Choroid plexus epithelial cell (primary cell): ENCODE results near the gene NELL1.
"Not testable (repeated sequence)": the region's sequence is repeated elsewhere in the genome, so short reads cannot be mapped to it uniquely, and the experiment has no call there.

Experiments used
- DNase-seq: peaks from one replicate; pipeline ENCODE4 v3.0.0-alpha.2; 2010; ENCODE audit warnings: low read depth
- H3K4me3 ChIP-seq: 2 replicates; pipeline ENCODE4 v1.5.1; 2011; ENCODE audit warnings: low read depth, mild to moderate bottlenecking, control low read depth, low read length, moderate library complexity
- TF ChIP-seq, protein P1 (sequence below): conservative IDR thresholded peaks from 2 replicates; pipeline ENCODE4 v1.5.1; 2011; ENCODE audit warnings: low read depth, mild to moderate bottlenecking, control low read depth, inconsistent platforms, low read length, moderate library complexity

NELL1 gene

DNA sequence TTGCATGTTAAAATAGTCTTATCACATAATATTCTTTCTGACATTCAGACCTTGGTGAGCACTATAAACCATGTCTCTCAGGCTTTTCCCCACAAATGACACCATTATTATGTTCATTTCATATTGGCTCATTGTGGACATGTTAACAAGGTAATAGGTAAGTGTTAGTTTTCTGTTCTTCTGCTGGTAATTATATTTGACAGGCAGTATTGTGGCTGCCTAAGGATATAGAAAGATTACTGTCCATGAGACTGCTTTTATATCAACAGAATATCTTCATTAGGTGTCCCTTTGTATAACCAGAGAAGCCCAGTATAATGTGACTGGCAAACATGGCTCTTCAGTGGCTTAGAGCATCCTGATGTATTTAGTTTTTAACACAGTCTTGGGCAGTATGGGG lies 590.7 kb downstream of the NELL1 start:
- no peak overlapping the region for H3K4me3 ChIP-seq
- DNase-seq, result no peak
- TF ChIP-seq, protein P1, sequence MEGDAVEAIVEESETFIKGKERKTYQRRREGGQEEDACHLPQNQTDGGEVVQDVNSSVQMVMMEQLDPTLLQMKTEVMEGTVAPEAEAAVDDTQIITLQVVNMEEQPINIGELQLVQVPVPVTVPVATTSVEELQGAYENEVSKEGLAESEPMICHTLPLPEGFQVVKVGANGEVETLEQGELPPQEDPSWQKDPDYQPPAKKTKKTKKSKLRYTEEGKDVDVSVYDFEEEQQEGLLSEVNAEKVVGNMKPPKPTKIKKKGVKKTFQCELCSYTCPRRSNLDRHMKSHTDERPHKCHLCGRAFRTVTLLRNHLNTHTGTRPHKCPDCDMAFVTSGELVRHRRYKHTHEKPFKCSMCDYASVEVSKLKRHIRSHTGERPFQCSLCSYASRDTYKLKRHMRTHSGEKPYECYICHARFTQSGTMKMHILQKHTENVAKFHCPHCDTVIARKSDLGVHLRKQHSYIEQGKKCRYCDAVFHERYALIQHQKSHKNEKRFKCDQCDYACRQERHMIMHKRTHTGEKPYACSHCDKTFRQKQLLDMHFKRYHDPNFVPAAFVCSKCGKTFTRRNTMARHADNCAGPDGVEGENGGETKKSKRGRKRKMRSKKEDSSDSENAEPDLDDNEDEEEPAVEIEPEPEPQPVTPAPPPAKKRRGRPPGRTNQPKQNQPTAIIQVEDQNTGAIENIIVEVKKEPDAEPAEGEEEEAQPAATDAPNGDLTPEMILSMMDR, result no peak

DNA sequence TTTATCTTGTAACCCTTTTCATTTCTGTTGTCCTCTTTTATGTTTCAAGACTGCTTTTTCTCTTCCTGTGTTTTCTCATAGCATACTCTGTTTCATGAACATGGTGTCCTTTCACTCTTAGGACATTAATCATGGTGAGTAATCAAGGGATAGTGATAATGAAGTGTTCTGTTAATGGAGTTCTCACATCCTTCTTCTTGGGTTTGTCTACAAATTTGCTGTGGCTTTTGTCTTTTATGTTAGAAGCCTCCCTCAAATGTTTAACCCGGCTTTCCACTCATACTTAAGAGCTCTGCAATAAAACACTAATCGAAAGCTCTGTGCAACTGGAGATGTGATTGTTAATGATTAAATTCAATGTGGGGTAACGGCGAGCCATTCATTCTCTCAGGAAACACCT lies 593.6 kb downstream of the NELL1 start:
- no peak for DNase-seq
- TF ChIP-seq, protein P1, result no peak
- no peak overlapping the region for H3K4me3 ChIP-seq

DNA sequence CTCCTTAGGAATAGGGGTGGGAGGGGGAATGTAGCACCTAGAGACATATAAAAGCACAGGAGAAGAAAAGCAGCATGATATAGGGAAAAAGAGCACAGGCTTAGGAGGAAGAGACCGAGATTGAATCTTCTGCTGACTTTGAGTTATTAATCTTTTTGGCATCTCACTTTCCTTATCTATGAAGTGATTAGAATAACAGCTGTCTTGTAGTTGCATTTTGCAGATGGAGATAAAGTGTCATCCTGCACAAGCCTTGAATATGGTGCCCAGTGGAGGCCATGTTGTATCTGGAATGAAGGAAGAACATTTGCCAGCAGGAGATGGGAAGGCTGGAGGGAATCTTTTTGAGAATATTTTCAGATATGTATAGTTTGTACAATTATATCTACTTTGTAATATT lies 594.7 kb downstream of the NELL1 start:
- no peak for DNase-seq
- TF ChIP-seq, protein P1, result no peak
- H3K4me3 ChIP-seq, result no peak overlapping the region

DNA sequence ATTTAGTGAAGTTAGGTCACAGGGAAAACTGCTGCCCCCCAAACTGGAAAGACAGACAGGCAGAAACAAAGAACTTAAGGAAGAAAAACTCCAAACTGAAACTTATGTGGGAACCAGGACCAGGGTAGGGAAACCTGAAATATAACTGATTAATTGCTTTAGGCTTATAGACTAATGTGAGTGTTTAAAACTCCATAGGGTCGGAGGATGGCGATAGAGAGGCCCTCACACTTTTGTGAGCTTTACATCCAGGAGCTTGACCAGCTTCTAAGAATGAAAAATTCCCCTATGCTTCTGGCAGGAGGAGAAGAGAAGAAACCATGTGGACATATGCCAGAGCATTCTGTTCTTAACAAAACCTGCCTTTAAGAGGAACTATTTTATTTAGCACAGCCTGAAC lies 598.6 kb downstream of the NELL1 start:
- no peak for DNase-seq
- TF ChIP-seq, protein P1, result no peak
- no peak overlapping the region for H3K4me3 ChIP-seq

DNA sequence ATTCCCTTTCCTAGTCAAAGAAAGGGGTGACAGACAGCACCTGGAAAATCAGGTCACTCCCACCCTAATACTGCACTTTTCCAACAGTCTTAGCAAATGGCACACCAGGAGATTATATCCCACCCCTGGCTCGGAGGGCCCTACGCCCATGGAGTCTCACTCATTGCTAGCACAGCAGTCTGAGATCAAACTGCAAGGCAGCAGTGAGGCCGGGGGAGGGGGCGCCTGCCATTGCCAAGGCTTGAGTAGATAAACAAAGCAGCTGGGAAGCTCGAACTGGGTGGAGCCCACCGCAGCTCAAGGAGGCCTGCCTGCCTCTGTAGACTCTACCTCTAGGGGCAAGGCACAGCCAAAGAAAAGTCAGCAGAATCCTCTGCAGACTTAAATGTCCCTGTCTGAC lies 602.8 kb downstream of the NELL1 start:
- not testable (repeated sequence) for H3K4me3 ChIP-seq, DNase-seq

DNA sequence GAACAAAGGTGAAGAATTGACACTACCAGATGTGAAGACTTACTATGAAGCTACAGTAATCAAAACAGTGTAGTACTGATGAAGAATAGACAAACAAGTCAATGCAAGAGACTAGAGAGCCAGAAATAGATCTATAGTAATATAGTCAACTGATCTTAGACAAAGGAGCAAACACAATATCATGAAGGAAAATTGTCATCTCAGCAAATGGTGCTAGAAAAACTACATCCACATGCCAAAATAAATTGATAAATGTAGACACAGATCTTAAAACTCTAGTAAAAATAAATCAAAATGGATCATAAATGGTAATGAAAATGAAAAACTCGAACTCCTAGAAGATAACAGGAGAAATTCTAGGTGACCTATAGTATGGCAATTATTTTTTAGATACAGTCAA lies 609.5 kb downstream of the NELL1 start:
- H3K4me3 ChIP-seq, result no peak overlapping the region
- TF ChIP-seq, protein P1, result no peak
- DNase-seq, result no peak

DNA sequence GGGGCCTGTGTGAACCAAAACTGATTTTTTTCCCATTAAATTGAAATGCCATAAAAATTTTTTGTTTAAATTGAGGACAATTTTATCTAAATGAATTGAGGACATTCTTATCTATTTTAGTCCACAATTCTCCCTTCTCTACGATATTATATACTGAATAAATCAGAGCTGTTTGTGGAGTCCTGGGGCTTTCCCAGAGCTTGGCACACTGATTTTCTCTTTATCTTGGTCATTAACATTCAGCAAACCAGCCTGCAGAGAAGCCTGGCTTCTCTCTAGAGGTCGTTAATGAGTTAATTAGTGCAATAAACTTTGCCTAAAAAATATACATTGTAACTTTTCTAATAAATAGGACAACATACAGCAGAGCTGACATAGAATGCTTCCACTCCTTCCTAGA lies 615.7 kb downstream of the NELL1 start:
- no peak overlapping the region for H3K4me3 ChIP-seq

More for the DNA sequence above, 615.7 kb downstream of the NELL1 start:
- DNase-seq, result no peak
- TF ChIP-seq, protein P1, result no peak
